Measurements from ENCODE around the gene KLC1. TPM values are rescaled to one million over a fixed set of nuclear protein-coding genes. Genes with fewer than 3 reads are reported as not detected.

KLC1 gene
- total and polyA plus RNA-seq, 2 of the 8 experiments (the other 6 are each of a cell fraction or from before 2014, with no cell fraction given), result 84.6 to 134 TPM

GRCh38 chr14:103697603-103698379, 68.8 kb downstream of the KLC1 start (continued):
- TF ChIP-seq CHD7 (IDR thresholded peaks at IDR 0.05; ENCODE audit: insufficient replicate concordance, low read length) (no peak), SIRT6 (IDR thresholded peaks at IDR 0.05; ENCODE audit: low read length) (no peak), POLR2A (IDR thresholded peaks at IDR 0.05; ENCODE audit: control extremely low read depth in 1 of 2, low read depth in 2 of 2, low read length in 2 of 2) (peak in 1 of 2 experiments; percentile 47; a peak in 1 of 3 replicates), BCL11A (IDR thresholded peaks at IDR 0.05; ENCODE audit: low read depth in 2 of 2, low read length in 2 of 2) (no peak), POLR2AphosphoS5 (IDR thresholded peaks at IDR 0.05; ENCODE audit: low read depth, low read length) (peak; percentile 55), RXRA (IDR thresholded peaks at IDR 0.05; ENCODE audit: insufficient read depth, low read depth, low read length) (no peak), ZNF274 (IDR thresholded peaks at IDR 0.05; ENCODE audit: borderline replicate concordance, extremely low read depth, low read length) (no peak)
